ENCODE results near the gene CCDC122. TPM values are rescaled to one million over a fixed set of nuclear protein-coding genes. Genes with fewer than 3 reads are reported as not detected.

CCDC122 gene
- total RNA-seq, 1 donor from 2014 or later = 4.7 TPM

- no peak for FAIRE-seq
- TF ChIP-seq, protein P1, sequence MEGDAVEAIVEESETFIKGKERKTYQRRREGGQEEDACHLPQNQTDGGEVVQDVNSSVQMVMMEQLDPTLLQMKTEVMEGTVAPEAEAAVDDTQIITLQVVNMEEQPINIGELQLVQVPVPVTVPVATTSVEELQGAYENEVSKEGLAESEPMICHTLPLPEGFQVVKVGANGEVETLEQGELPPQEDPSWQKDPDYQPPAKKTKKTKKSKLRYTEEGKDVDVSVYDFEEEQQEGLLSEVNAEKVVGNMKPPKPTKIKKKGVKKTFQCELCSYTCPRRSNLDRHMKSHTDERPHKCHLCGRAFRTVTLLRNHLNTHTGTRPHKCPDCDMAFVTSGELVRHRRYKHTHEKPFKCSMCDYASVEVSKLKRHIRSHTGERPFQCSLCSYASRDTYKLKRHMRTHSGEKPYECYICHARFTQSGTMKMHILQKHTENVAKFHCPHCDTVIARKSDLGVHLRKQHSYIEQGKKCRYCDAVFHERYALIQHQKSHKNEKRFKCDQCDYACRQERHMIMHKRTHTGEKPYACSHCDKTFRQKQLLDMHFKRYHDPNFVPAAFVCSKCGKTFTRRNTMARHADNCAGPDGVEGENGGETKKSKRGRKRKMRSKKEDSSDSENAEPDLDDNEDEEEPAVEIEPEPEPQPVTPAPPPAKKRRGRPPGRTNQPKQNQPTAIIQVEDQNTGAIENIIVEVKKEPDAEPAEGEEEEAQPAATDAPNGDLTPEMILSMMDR (IDR thresholded peaks at IDR 0.05; ENCODE audit: insufficient read depth, low read length, severe bottlenecking) = no peak
- Histone ChIP-seq H3K27me3 (ENCODE audit: control insufficient read depth, insufficient read depth, low read length) (no peaks in the 10 kb centered on the region), H3K36me3 (ENCODE audit: control insufficient read depth, insufficient read depth, low read length) (no peaks in the 10 kb centered on the region), H3K4me3 (ENCODE audit: low read depth, low read length) (no peak overlapping the region)
- DNase-seq (ENCODE audit: low read depth) = no peak
These were observed 35.9 kb upstream of the CCDC122 start for GRCh38 chr13:43915451-43915850.

DNA sequence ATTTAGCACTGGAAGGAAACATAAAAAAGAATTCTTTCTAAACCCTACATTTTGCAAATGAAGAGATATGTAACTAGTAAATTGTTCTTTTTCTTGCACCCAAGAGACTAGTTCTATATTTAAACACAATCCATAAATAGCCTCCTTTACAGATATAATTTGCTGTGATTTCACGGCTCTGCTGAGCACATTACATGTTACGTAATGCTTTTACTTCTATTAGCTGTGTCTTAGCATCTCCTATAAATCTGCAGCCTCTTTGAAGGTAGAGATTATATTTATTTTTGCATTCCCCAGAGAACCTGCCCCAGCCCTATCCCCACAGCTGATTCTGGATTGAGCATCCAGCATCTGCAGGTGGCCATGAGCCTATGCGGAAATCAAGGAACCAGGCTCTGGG lies 32.3 kb upstream of the CCDC122 start:
- H3K36me3 ChIP-seq (ENCODE audit: control insufficient read depth, insufficient read depth, low read length) = no peaks in the 10 kb centered on the region
- no peaks in the 10 kb centered on the region for H3K27me3 ChIP-seq (ENCODE audit: control insufficient read depth, insufficient read depth, low read length)
- TF ChIP-seq, protein P1 (IDR thresholded peaks at IDR 0.05; ENCODE audit: insufficient read depth, low read length, severe bottlenecking) = no peak
- DNase-seq (ENCODE audit: low read depth) (no peak), FAIRE-seq (no peak)
- no peak overlapping the region for H3K4me3 ChIP-seq (ENCODE audit: low read depth, low read length)

DNA sequence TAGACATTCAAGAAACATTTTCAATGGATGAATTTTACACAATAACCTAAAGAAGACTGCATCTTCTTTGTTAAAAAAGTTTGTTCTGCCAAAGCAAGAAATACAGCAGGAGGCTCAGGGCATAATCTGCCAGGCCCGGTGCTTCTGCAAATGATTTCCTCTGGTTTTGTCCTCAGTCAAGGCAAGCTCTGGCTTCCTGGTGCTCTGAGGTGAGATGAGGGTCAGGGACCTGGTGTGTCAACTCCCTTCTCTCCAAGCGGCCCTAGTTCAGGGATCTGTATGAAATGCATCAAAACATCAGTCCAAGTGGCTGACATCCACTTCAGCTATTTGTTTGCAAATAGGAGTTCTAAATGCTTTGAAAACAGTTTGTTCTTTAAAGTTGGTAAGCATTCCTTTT lies 31.7 kb upstream of the CCDC122 start:
- DNase-seq (ENCODE audit: low read depth) (no peak), FAIRE-seq (no peak)
- TF ChIP-seq, protein P1 (IDR thresholded peaks at IDR 0.05; ENCODE audit: insufficient read depth, low read length, severe bottlenecking) = no peak
- Histone ChIP-seq H3K36me3 (ENCODE audit: control insufficient read depth, insufficient read depth, low read length) (no peaks in the 10 kb centered on the region), H3K4me3 (ENCODE audit: low read depth, low read length) (no peak overlapping the region), H3K27me3 (ENCODE audit: control insufficient read depth, insufficient read depth, low read length) (no peaks in the 10 kb centered on the region)

DNA sequence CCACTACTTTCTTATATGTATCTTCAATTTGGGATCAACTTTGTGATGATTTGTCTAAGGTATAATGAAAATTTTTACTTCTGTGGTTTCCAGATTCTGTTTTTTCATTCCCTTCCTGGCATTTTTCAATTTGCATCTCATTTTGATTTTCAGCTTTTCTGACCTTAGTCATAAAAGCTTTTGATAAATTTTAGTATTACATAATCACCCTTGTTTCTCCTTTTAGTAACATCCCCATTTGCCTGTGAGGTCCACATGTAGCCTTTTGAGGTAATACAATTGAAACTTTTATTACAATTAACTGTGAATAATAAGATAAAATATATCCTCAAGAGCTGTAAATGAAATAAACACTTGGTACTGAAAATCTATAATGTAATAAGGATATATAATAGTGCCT lies 31.3 kb upstream of the CCDC122 start:
- H3K36me3 ChIP-seq (ENCODE audit: control insufficient read depth, insufficient read depth, low read length) = no peaks in the 10 kb centered on the region
- DNase-seq (ENCODE audit: low read depth) (no peak), FAIRE-seq (no peak)
- TF ChIP-seq, protein P1 (IDR thresholded peaks at IDR 0.05; ENCODE audit: insufficient read depth, low read length, severe bottlenecking) = no peak
- H3K27me3 ChIP-seq (ENCODE audit: control insufficient read depth, insufficient read depth, low read length) = no peaks in the 10 kb centered on the region
- no peak overlapping the region for H3K4me3 ChIP-seq (ENCODE audit: low read depth, low read length)

- Histone ChIP-seq H3K27me3 (ENCODE audit: control insufficient read depth, insufficient read depth, low read length) (no peaks in the 10 kb centered on the region), H3K36me3 (ENCODE audit: control insufficient read depth, insufficient read depth, low read length) (no peaks in the 10 kb centered on the region), H3K4me3 (ENCODE audit: low read depth, low read length) (no peak overlapping the region)
- DNase-seq (ENCODE audit: low read depth) = peak; percentile 88
- TF ChIP-seq, protein P1 (IDR thresholded peaks at IDR 0.05; ENCODE audit: insufficient read depth, low read length, severe bottlenecking) = peak; percentile 34
- FAIRE-seq = no peak
These were observed 28.9 kb upstream of the CCDC122 start for GRCh38 chr13:43908156-43909126.
